Upper lobe of left lung (tissue), 6 donors: ENCODE results near the gene WNT9B. TPM values are rescaled to one million over a fixed set of nuclear protein-coding genes. Genes with fewer than 3 reads are reported as not detected.

Source experiments
- ATAC-seq, 2 donors: fragments of 200-7000 bp; cut with Tn5 transposase; one replicate each; pipeline ENCODE4 v1.9.1; 2022; ENCODE audit warnings: mild to moderate bottlenecking in 2 of 2, moderate library complexity in 2 of 2; ENCODE audit not compliant: low FRiP score in 2 of 2
- DNase-seq, 2 donors: peaks; one replicate each; pipeline ENCODE4 v3.0.0-alpha.2; 2019 to 2020
- H3K27ac ChIP-seq, 4 donors: fragments of 200-600 bp; sonication (generic); one replicate each; pipeline ENCODE4 v1.5.1; 2016 to 2019
- H3K27me3 ChIP-seq, 4 donors: fragments of 200-600 bp; sonication (generic); one replicate each; pipeline ENCODE4 v1.5.1; 2017 to 2019
- H3K36me3 ChIP-seq, 4 donors: fragments of 200-600 bp; sonication (generic); one replicate each; pipeline ENCODE4 v1.5.1; 2016 to 2019
- H3K4me1 ChIP-seq, 4 donors: fragments of 200-600 bp; sonication (generic); one replicate each; pipeline ENCODE4 v1.5.1; 2018 to 2019
- H3K4me3 ChIP-seq, 4 donors: fragments of 200-600 bp; sonication (generic); one replicate each; pipeline ENCODE4 v1.5.1; 2017 to 2019; ENCODE audit warnings: mild to moderate bottlenecking in 2 of 4, moderate library complexity in 1 of 4
- H3K9me3 ChIP-seq, 4 donors: fragments of 200-600 bp; sonication (generic); one replicate each; pipeline ENCODE4 v1.5.1; 2018 to 2019
- EP300 ChIP-seq, 4 donors: sonication (generic); formaldehyde crosslinking; IDR thresholded peaks; one replicate each; pipeline ENCODE4 v1.5.1; 2017; ENCODE audit warnings: antibody characterized with exemption in 4 of 4, control low read depth in 2 of 4
- POLR2A ChIP-seq, 4 donors: fragments of 450-650 bp; IDR thresholded peaks; one replicate each; pipeline ENCODE4 v1.5.1; 2016 to 2017; ENCODE audit warnings: antibody characterized with exemption in 4 of 4, mild to moderate bottlenecking in 2 of 4
- POLR2AphosphoS5 ChIP-seq, 2 donors: sonication (generic); formaldehyde crosslinking; IDR thresholded peaks; one replicate each; pipeline ENCODE4 v1.5.1; 2017; ENCODE audit warnings: antibody characterized with exemption in 2 of 2
- WGBS, 2 donors: methylation state at CpG; one replicate each; pipeline ENCODE4 v1.1.5; 2017 to 2018; 5-methylcytosine and 5-hydroxymethylcytosine counted together
- total RNA-seq, 6 donors: library from RNA; depleted of rRNA in 4 of 6; stranded (reverse); fragments of >200 nt in 4 of 6; gene quantifications; one replicate each; pipeline versions ENCODE4 v1.1.0 to v1.2.1, GENCODE V29; 2016 to 2021
- TF ChIP-seq, protein P1 (sequence below), 6 experiments: fragments of 450-650 bp in 4 of 6; fragments of 200-600 bp in 2 of 6; sonication (generic) in 2 of 6; IDR thresholded peaks; one replicate each; pipeline ENCODE4 v1.5.1; 2016 to 2019; ENCODE audit warnings: antibody characterized with exemption in 6 of 6
- donor health status: DM: no; HTN: no; CAD: no; lungs with moderate emphysema.
- donor health status: DM: no; HTN: yes; CAD: no; lungs with severe emphysema.

The WNT9B gene
- total RNA-seq, 6 donors from 2014 or later = 0.26 to 8.3 (median 1.8) TPM; not detected in 3

GRCh38 chr17:46876926-46877325, 25.5 kb downstream of the WNT9B start:
- Histone ChIP-seq H3K4me1 (peaks cover 15 to 18% (median 17%) of the 10 kb centered on the region in 4 donors), H3K36me3 (no peaks in the 10 kb centered on the region), H3K27me3 (no peaks in the 10 kb centered on the region), H3K9me3 (no peaks in the 10 kb centered on the region), H3K27ac (peak overlapping the region in 1 of 4 donors; percentile 64), H3K4me3 (no peak overlapping the region)
- no peak for ATAC-seq
- TF ChIP-seq POLR2A (IDR thresholded peaks at IDR 0.05) = no peak
- no peak for TF ChIP-seq EP300 (IDR thresholded peaks at IDR 0.05)
- TF ChIP-seq, protein P1, sequence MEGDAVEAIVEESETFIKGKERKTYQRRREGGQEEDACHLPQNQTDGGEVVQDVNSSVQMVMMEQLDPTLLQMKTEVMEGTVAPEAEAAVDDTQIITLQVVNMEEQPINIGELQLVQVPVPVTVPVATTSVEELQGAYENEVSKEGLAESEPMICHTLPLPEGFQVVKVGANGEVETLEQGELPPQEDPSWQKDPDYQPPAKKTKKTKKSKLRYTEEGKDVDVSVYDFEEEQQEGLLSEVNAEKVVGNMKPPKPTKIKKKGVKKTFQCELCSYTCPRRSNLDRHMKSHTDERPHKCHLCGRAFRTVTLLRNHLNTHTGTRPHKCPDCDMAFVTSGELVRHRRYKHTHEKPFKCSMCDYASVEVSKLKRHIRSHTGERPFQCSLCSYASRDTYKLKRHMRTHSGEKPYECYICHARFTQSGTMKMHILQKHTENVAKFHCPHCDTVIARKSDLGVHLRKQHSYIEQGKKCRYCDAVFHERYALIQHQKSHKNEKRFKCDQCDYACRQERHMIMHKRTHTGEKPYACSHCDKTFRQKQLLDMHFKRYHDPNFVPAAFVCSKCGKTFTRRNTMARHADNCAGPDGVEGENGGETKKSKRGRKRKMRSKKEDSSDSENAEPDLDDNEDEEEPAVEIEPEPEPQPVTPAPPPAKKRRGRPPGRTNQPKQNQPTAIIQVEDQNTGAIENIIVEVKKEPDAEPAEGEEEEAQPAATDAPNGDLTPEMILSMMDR (IDR thresholded peaks at IDR 0.05) = no peak
- no peak for TF ChIP-seq POLR2AphosphoS5 (IDR thresholded peaks at IDR 0.05)
- WGBS, 2 donors = 50 to 79% methylated on average over 1 to 4 of the region's 4 CpGs
- no peak for DNase-seq

- TF ChIP-seq, protein P1 (IDR thresholded peaks at IDR 0.05) = no peak
- TF ChIP-seq EP300 (IDR thresholded peaks at IDR 0.05) (no peak), POLR2A (IDR thresholded peaks at IDR 0.05) (no peak), POLR2AphosphoS5 (IDR thresholded peaks at IDR 0.05) (no peak)
- H3K36me3 ChIP-seq = no peaks in the 10 kb centered on the region
- ATAC-seq (peak in 1 of 2 donors; percentile 23), DNase-seq (no peak)
- H3K27me3 ChIP-seq = no peaks in the 10 kb centered on the region
- WGBS, 2 donors = 62 to 74% methylated on average over 3 to 6 of the region's 6 CpGs
- peaks cover 15 to 18% (median 17%) of the 10 kb centered on the region in 4 donors for H3K4me1 ChIP-seq
- H3K4me3 ChIP-seq = no peak overlapping the region
- no peaks in the 10 kb centered on the region for H3K9me3 ChIP-seq
- peak overlapping the region; percentile 5 to 67 (median 64) for H3K27ac ChIP-seq
Measured at GRCh38 chr17:46877466-46877865, 26.1 kb downstream of the WNT9B start.

DNA sequence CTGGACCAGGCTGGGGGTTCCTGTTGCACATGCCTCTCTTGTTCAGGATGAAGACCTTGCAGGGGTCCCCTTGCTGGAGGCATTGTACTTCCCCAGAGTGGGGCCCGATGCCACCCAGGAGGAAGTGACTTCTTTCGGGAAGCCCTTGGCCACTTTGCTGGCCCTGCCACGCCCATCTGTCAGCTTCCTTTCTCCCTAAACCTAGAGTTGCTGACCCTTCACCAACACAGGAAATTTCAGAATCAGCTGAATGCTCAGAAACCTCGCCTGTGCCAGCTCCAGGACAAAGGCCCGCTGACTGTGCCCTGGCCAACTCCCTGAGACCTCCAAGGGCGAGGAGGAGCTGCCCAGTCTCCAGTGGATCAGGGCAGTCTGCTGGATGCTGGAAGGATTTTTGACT, 26.7 kb downstream of the WNT9B start:
- Histone ChIP-seq H3K4me3 (no peak overlapping the region), H3K27ac (peak overlapping the region; percentile 28 to 67 (median 64)), H3K36me3 (no peaks in the 10 kb centered on the region), H3K9me3 (no peaks in the 10 kb centered on the region), H3K4me1 (peaks cover 15 to 18% (median 17%) of the 10 kb centered on the region in 4 donors), H3K27me3 (no peaks in the 10 kb centered on the region)
- ATAC-seq = peak in 1 of 2 donors; percentile 70
- 0 to 49% methylated on average over 2 to 6 of the region's 6 CpGs for WGBS, 2 donors
- TF ChIP-seq, protein P1 (IDR thresholded peaks at IDR 0.05) = no peak
- TF ChIP-seq POLR2AphosphoS5 (IDR thresholded peaks at IDR 0.05) (peak in 1 of 2 donors; percentile 14), POLR2A (IDR thresholded peaks at IDR 0.05) (no peak), EP300 (IDR thresholded peaks at IDR 0.05) (no peak)
- DNase-seq = peak in 1 of 2 donors; percentile 62

GRCh38 chr17:46879101-46879500, 27.7 kb downstream of the WNT9B start:
- Histone ChIP-seq H3K36me3 (no peaks in the 10 kb centered on the region), H3K9me3 (no peaks in the 10 kb centered on the region), H3K27ac (peak overlapping the region in 1 of 4 donors; percentile 64), H3K4me3 (no peak overlapping the region), H3K4me1 (peaks cover 15 to 18% (median 17%) of the 10 kb centered on the region in 4 donors), H3K27me3 (no peaks in the 10 kb centered on the region)
- no peak for ATAC-seq
- no peak for TF ChIP-seq POLR2AphosphoS5 (IDR thresholded peaks at IDR 0.05)
- TF ChIP-seq POLR2A (IDR thresholded peaks at IDR 0.05) = no peak
- TF ChIP-seq, protein P1 (IDR thresholded peaks at IDR 0.05) = no peak
- no peak for TF ChIP-seq EP300 (IDR thresholded peaks at IDR 0.05)
- WGBS, 2 donors = 87 to 93% methylated on average over 6 of the region's 7 CpGs
- DNase-seq = no peak

- Histone ChIP-seq H3K4me1 (peaks cover 15 to 18% (median 17%) of the 10 kb centered on the region in 4 donors), H3K27me3 (no peaks in the 10 kb centered on the region), H3K36me3 (no peaks in the 10 kb centered on the region), H3K4me3 (no peak overlapping the region), H3K9me3 (no peaks in the 10 kb centered on the region), H3K27ac (no peak overlapping the region)
- WGBS, 2 donors = 87 to 91% methylated on average over 5 of the region's 5 CpGs
- DNase-seq (no peak), ATAC-seq (no peak)
- TF ChIP-seq, protein P1 (IDR thresholded peaks at IDR 0.05) = no peak
- no peak for TF ChIP-seq EP300 (IDR thresholded peaks at IDR 0.05)
- no peak for TF ChIP-seq POLR2A (IDR thresholded peaks at IDR 0.05)
- no peak for TF ChIP-seq POLR2AphosphoS5 (IDR thresholded peaks at IDR 0.05)
Measured at GRCh38 chr17:46881015-46881414, 29.6 kb downstream of the WNT9B start.
